Ramos (cell line): ENCODE results near the gene ARSK.

Experiments used
- in situ Hi-C: fragments of 300-500 bp; cut with MboI; formaldehyde crosslinking; loops from one replicate; pipeline ENCODE4 v1.14.3; 2022; ENCODE audit warnings: low sequenced_read_pairs; ENCODE audit not compliant: unreplicated experiment

ARSK gene

DNA sequence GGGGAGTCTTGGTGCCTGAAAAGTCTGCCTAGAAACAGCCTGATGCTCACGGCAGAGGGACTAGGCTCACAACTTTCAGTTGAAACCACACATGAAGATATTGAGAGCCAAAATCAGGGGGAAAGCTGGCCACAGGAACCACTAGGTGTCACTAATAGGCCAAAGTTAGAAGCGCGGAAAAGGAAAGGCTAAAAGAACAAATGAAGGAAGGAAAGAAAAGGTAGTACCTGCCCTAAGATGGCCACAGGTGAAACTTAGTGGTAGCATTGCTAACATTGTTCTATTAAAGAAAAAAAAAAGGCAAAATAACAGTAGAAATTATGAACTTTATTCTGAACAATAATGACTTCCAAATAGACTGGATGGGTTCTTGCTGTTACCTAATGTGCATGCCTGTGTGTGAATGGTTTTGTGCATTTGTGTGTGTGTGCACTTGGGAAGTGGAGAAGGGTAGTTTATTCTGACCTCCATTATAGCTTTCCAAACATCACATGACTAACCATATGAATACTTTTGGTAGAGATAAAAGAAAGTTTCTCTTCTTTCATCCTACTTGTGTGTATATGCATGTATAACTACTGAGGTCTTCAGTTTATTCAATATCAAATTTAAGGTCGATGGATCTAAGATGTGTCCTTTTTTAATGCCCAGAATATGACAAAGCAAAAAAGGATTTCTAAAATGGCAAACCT is 89.6 kb downstream of the ARSK start:
- in situ Hi-C loops, result loop anchor here (5.0 kb wide), 1 partner anchor 203 kb away; no protein-coding TSS in a partner anchor

DNA sequence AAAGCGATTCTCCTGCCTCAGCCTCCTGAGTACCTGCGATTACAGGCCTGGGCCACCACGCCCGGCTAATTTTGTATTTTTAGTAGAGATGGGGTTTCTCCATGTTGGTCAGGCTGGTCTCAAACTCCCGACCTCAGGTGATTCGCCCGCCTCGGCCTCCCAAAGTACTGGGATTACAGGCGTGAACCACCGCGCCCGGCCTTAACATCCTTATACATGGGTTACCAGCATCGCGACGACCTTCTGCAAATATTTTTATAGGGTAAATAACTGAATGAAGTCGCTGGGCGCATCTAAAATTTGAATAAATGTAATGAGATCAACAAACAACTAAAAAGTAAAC is 91.3 kb downstream of the ARSK start:
- in situ Hi-C loops, result loop anchor here (5.0 kb wide), 1 partner anchor 201 kb away; no protein-coding TSS in a partner anchor

DNA sequence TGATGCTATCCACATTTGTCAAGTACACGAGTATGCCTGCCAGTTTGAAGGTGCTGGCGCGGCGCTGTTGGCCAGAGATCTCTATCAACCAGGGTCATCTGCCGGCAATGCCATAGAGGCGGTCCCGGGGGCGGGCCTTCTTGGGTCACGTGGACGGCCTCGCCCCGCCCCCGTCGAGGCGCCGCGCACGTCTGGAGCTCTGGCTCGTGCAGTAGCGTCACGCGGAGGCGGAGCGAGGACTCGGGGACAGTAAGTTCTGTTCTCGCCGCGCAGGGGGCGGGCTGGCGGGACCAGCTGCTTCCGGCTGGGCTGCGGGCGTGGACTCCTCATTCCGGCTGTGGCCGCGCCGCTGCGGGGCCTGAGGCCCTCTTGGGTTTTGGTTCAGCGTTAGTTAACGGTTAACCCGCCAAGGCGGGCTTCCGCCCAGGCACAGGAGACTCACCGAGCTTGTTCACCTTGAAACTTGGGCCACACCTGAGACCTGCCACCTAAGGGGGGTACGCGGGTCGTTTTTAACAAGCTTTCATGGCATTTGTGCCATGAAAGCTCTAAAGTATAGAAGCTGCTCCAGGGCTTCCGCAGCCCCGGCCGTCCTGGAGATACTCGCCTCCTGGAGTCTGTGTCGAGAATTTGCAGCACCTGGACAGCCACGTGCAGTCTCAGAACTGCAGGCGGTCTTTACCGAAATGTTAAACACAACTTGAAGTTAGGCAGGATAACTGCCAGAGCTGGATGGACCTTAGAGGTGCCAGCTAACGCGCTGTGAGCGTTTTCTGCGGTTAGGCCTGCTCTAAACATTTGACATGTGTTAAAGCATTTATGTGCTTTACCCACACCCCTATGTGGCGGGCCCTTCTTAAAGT is 91.9 kb downstream of the ARSK start, which contains the start of gene RFESD:
RFESD (plus strand) TSS at position 209 of the 863 bp plus-strand sequence. CDS start 5,495 bp downstream, outside the sequence.
- in situ Hi-C loops, result loop anchor here (5.0 kb wide), 1 partner anchor 201 kb away; no protein-coding TSS in a partner anchor

DNA sequence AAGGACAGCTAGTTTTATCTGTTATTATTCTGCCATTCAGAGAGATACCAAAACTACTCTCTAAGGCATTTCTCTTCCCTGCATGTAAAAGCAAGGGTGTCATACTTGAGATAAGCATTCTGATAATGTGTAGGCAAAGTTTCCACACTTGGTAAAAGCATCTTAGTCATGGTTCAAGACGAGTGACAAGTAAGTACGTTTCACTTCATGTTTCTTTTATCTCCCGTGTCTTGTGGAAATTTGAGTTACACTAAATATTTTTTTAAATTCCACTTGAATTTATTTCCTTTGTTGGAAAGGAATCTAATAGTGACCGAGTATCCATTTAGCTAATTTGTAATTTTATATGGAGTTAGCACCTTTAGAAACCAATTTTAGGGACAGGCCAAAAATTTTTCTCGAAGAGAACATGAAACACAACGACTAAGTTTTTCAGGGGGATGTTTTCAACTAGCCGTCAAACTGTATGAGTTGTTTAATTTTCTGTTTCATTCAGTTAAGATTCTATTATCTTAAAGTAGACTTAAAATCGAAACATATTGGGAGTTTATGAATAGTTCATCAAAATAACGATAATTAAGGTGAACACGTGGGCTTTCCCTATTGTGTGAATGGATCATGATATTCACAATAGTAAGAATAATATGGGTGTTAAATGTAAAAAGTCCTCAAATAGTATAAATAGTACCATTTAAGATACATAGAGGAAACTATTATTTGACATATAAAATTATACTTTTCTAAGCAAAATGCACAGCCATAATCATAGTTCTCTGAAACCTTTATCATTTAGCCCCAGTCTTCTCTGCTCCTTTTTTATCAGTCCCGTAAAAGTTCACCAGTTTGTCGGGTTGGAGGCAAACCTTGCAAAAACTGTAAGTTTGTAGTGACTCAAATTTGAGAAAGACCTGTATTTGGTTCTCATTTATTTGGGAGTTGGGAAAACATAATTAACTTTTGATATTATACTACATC is 93.3 kb downstream of the ARSK start:
- in situ Hi-C loops, result loop anchor here (5.0 kb wide), 1 partner anchor 199 kb away; no protein-coding TSS in a partner anchor

DNA sequence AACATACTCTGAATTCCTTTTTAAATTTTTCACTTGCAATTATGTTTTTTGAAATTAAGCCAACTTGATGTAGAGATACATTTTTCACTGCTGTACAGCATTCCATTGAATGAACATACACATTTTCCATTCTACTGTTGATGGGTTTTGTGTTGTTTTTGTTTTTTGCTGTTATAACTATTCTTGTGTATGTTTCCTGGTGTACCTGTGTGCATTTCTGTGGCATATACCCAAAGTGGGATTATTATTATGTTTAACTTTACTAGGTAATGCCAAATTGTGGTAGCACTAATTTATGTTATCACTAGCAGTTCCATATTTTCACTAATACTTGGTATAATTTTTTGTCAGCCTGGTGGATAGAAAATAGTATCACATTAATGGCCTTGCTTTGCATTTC is 94.4 kb downstream of the ARSK start:
- in situ Hi-C loops, result loop anchor here (5.0 kb wide), 1 partner anchor 198 kb away; no protein-coding TSS in a partner anchor

DNA sequence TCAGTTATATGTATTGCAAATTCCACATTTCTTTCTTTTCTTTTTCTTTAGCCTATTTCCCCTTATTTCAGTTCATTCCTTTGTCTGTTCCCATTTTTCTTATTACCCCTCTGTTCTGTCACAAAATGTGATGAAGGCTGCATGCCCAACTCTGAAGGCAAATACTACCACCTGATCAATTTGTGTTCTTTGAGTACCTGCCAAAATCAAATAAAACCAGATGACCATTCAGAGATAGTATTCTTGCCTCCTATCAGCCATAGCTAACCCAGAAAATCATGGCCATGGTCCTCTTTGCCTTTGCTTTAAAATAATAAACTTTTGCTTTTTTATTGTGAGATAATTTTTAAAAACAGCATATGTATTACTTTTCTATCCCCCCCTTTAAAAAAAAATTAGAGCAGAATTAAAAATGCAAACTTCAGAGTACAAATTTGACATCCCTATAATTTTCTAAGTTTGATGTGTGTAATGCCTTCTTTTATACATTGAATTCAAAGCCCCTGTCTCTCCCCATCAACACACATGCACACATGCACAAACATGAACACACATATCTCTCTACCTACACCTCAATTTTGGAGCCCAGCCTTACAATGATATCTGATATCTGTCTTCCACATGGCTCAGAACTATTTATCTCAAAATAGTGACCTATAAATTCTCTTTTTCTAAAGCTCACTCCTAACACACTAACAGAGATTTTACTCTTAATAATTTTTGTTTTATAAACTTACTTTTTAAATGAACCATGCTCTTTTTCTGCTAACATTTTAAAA is 95.1 kb downstream of the ARSK start:
- in situ Hi-C loops, result loop anchor here (5.0 kb wide), 1 partner anchor 197 kb away; no protein-coding TSS in a partner anchor

DNA sequence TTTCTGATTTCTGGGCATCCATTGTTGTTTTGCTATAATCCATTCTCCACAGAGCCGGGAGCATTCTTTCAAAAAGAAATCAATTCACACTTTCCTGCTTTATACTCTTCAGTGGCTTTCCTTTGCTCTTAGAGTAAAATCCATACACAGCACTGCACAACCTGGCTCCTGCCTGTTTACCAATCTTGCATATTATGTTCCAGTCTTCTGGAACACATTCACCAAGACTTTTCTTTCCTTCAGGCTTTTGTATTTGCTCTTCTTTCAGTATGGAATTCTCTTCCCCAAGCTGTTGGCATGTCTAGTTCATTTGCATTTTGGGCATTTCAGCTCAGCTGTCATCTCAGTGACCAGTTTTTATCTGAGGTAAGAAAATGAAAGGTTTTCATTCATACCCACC is 97.9 kb downstream of the ARSK start:
- in situ Hi-C loops, result no loop called here

DNA sequence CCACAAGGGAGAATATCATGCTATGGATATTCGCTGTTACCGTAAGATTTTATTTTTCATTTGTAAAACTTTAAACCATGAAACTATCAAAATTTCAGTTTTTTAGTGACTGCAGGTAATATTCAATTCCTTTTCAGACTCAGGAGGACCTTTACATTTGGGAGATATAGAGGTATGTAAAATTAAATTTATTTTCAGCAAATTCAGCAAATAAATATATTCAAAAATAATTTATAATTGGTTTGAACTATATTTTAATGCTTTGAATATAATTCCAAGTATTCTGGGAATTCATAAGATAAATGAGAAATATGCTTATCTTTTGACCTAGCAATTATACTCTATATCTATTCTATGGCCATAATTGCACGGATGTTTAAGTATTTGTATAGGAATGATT is 99.3 kb downstream of the ARSK start:
- in situ Hi-C loops, result no loop called here
